ENCODE measurements around the gene RBM47. TPM values are rescaled to one million over a fixed set of nuclear protein-coding genes. Genes with fewer than 3 reads are reported as not detected.

RBM47 gene
- polyA plus RNA-seq, 1 donor from 2014 or later, result 1.7 TPM

- peak overlapping the region; percentile 22 for H3K4me3 ChIP-seq (ENCODE audit: low read length)
- no peak overlapping the region for H3K27ac ChIP-seq (ENCODE audit: low read length)
- no peak overlapping the region for H3K4me2 ChIP-seq (ENCODE audit: low read length)
- H3K27me3 ChIP-seq (ENCODE audit: insufficient read depth, low read depth, low read length), result no peaks in the 10 kb centered on the region
- no peaks in the 10 kb centered on the region for H3K9me2 ChIP-seq (ENCODE audit: insufficient read depth, low read length)
- no peaks in the 10 kb centered on the region for H3K79me2 ChIP-seq (replicated peaks; ENCODE audit: insufficient read depth, low read length)
- no peak overlapping the region for H2AFZ ChIP-seq (ENCODE audit: low read depth, low read length)
- no peaks in the 10 kb centered on the region for H3K9me3 ChIP-seq (ENCODE audit: low read length)
- no peaks in the 10 kb centered on the region for H3F3A ChIP-seq (ENCODE audit: insufficient read depth, low read length, poor library complexity, severe bottlenecking)
- TF ChIP-seq CTCF (IDR thresholded peaks at IDR 0.05; ENCODE audit: poor library complexity, severe bottlenecking) (no peak), SMC3 (conservative IDR thresholded peaks at IDR 0.05; ENCODE audit: poor library complexity) (no peak), MXI1 (conservative IDR thresholded peaks at IDR 0.05; ENCODE audit: poor library complexity, severe bottlenecking) (no peak), POLR2AphosphoS5 (IDR thresholded peaks at IDR 0.05) (peak; percentile 75), REST (IDR thresholded peaks at IDR 0.05; ENCODE audit: borderline replicate concordance) (peak; percentile 30), RAD21 (conservative IDR thresholded peaks at IDR 0.05) (no peak), EP300 (conservative IDR thresholded peaks at IDR 0.05; ENCODE audit: poor library complexity, severe bottlenecking) (peak; percentile 87), TAF1 (IDR thresholded peaks at IDR 0.05; ENCODE audit: low read depth) (no peak), EZH2 (IDR thresholded peaks at IDR 0.05; ENCODE audit: borderline replicate concordance, insufficient read depth, low read length, poor library complexity, severe bottlenecking) (no peak)
- no peak overlapping the region for H3K9ac ChIP-seq (ENCODE audit: low read length)
- H3K36me3 ChIP-seq (ENCODE audit: insufficient read depth, low read length), result no peaks in the 10 kb centered on the region
- H4K20me1 ChIP-seq (ENCODE audit: insufficient read depth), result no peaks in the 10 kb centered on the region
These were observed 118.5 kb downstream of the RBM47 start for GRCh38 chr4:40511036-40511614.

- Histone ChIP-seq H3K4me3 (ENCODE audit: low read length) (no peak overlapping the region), H2AFZ (ENCODE audit: low read depth, low read length) (no peak overlapping the region), H3K9me3 (ENCODE audit: low read length) (no peaks in the 10 kb centered on the region), H3K27me3 (ENCODE audit: insufficient read depth, low read depth, low read length) (no peaks in the 10 kb centered on the region), H3F3A (ENCODE audit: insufficient read depth, low read length, poor library complexity, severe bottlenecking) (no peaks in the 10 kb centered on the region), H3K27ac (ENCODE audit: low read length) (no peak overlapping the region), H3K36me3 (ENCODE audit: insufficient read depth, low read length) (no peaks in the 10 kb centered on the region), H4K20me1 (ENCODE audit: insufficient read depth) (no peaks in the 10 kb centered on the region), H3K9ac (ENCODE audit: low read length) (no peak overlapping the region), H3K9me2 (ENCODE audit: insufficient read depth, low read length) (no peaks in the 10 kb centered on the region), H3K4me2 (ENCODE audit: low read length) (no peak overlapping the region), H3K79me2 (replicated peaks; ENCODE audit: insufficient read depth, low read length) (no peaks in the 10 kb centered on the region)
- TF ChIP-seq POLR2AphosphoS5 (IDR thresholded peaks at IDR 0.05), result no peak
- no peak for TF ChIP-seq TAF1 (IDR thresholded peaks at IDR 0.05; ENCODE audit: low read depth)
- TF ChIP-seq EP300 (conservative IDR thresholded peaks at IDR 0.05; ENCODE audit: poor library complexity, severe bottlenecking), result no peak
- no peak for TF ChIP-seq EZH2 (IDR thresholded peaks at IDR 0.05; ENCODE audit: borderline replicate concordance, insufficient read depth, low read length, poor library complexity, severe bottlenecking)
- no peak for TF ChIP-seq RAD21 (conservative IDR thresholded peaks at IDR 0.05)
These were observed 121.7 kb downstream of the RBM47 start for GRCh38 chr4:40507977-40508376.

Measured in neural cell (in vitro differentiated cells).